ENCODE measurements around the gene ABCA1.

ABCA1 gene

DNA sequence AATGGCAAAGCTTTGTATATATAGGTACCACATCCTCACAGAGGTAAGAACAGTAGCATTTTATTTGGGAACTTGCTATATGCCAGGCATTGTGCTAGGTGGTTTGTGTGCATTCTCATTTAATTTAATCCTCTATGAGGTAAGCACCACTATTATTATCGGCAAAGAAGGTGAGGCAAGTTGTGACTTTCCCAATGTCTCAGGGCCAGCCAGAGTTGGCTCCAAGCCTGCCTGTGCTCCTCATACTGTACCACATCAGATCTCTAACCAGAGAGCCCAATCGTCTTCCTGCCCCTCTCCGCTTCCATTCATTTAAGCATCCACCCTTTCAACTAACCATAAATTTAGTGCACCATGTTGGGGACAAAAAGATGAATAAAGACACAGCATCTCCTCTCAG, 108.9 kb downstream of the ABCA1 start:
- no peak overlapping the region for H3K4me3 ChIP-seq (replicated peaks; ENCODE audit: low read depth, low read length)
- TF ChIP-seq, protein P1, sequence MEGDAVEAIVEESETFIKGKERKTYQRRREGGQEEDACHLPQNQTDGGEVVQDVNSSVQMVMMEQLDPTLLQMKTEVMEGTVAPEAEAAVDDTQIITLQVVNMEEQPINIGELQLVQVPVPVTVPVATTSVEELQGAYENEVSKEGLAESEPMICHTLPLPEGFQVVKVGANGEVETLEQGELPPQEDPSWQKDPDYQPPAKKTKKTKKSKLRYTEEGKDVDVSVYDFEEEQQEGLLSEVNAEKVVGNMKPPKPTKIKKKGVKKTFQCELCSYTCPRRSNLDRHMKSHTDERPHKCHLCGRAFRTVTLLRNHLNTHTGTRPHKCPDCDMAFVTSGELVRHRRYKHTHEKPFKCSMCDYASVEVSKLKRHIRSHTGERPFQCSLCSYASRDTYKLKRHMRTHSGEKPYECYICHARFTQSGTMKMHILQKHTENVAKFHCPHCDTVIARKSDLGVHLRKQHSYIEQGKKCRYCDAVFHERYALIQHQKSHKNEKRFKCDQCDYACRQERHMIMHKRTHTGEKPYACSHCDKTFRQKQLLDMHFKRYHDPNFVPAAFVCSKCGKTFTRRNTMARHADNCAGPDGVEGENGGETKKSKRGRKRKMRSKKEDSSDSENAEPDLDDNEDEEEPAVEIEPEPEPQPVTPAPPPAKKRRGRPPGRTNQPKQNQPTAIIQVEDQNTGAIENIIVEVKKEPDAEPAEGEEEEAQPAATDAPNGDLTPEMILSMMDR (IDR thresholded peaks at IDR 0.05; ENCODE audit: low read length, missing control alignments) = no peak
- DNase-seq (ENCODE audit: low read depth) = no peak

DNA sequence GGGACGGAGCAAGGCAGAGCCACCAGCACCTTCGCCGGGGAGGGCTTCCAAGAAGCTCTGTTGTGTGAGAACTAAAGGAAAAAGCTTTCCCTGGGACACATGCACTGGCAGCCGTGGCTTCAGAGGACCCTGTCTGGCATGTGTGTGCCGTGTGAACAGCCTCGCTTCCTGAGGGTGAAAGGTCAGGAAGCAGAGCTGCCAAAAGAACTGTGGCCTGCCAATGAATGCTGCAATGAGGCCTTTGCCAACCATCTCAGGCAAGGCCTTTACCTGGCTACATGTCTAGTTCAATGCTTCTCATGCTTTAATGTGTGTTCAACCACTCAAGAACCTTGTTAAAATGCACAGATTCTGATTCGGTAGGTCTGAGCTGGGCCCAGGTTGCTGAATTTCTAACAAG, 110.5 kb downstream of the ABCA1 start:
- TF ChIP-seq, protein P1 (IDR thresholded peaks at IDR 0.05; ENCODE audit: low read length, missing control alignments) = no peak
- H3K4me3 ChIP-seq (replicated peaks; ENCODE audit: low read depth, low read length) = no peak overlapping the region
- no peak for DNase-seq (ENCODE audit: low read depth)

DNA sequence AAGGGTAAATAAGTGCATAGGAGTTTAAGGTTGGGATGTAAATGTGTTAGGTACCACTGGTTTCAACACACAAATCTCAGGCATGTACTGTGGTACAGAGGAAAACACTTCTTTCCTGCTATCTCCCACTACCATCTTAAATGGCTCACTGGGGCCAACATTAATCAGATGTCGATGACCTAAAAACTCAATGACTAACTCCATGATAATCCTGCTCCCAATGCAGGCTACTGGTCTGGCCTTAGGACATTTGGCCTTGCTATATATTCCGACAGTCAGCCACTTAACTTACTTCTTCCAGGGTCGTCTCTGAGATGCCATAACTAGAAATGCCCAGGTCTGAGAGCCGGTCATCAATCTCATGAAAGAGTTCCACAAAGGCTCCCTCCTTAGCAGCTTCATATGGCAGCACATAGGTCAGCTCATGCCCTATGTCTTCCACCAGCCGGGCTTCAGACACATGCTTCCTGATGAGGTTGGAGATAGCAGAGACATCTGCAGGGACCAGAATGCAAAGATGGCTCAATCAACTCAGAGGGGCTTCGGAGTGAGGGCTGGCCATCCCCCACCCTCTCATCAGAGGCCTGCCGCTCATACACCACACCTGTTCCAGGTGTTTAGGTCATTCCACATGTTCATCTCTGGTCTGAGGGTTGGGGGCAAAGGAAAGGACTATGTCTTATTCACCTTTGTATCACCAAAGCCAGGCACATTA, 111.9 kb downstream of the ABCA1 start:
- no peak for DNase-seq (ENCODE audit: low read depth)
- TF ChIP-seq, protein P1 (IDR thresholded peaks at IDR 0.05; ENCODE audit: low read length, missing control alignments) = no peak

DNA sequence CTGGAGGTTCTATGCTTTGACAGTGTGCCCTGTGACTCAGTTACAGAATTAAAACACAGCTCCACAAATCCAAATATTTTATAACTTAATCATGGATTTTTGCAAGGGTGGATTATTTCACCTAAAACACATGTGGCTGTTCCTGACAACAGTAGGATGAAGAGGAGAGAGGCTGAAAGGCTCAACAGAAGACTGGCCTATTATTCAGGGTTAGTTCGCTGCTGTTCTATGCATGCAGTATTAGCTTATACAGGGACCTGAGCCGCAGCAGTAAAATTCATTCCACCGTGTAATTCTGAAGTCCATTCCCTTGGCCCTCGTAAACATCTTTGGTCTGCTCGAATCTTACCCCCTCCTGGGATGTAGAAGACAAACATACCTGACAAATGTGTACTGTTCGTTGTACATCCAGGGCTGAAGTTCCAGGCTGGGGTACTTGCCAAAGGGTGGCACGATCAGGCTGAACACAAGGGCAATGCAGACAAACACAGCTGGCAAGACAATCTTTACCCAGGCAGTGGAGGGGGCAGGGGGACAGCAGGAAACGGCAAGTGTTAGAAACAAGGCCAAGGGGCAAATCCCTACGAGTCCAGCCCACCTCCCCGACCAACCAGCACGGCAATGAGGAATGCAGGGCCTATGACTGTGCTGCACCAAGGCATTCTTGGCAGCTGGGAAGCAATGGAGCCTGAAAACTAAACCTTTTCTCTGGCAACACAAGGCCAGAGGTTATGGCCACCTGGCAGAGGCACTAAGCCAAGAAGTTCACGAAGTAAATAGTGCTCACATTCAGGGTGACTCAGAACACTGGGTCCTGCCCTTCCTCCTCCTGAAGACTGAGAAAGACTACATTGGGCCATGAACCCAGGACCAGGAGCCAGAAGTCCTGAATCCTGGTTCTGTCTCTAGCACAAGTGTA, 117.3 kb downstream of the ABCA1 start:
- TF ChIP-seq, protein P1 (IDR thresholded peaks at IDR 0.05; ENCODE audit: low read length, missing control alignments) = no peak
- no peak overlapping the region for H3K4me3 ChIP-seq (replicated peaks; ENCODE audit: low read depth, low read length)
- peak; percentile 11 for DNase-seq (ENCODE audit: low read depth)

More for the DNA sequence above, 111.9 kb downstream of the ABCA1 start:
- H3K4me3 ChIP-seq (replicated peaks; ENCODE audit: low read depth, low read length) = no peak overlapping the region

DNA sequence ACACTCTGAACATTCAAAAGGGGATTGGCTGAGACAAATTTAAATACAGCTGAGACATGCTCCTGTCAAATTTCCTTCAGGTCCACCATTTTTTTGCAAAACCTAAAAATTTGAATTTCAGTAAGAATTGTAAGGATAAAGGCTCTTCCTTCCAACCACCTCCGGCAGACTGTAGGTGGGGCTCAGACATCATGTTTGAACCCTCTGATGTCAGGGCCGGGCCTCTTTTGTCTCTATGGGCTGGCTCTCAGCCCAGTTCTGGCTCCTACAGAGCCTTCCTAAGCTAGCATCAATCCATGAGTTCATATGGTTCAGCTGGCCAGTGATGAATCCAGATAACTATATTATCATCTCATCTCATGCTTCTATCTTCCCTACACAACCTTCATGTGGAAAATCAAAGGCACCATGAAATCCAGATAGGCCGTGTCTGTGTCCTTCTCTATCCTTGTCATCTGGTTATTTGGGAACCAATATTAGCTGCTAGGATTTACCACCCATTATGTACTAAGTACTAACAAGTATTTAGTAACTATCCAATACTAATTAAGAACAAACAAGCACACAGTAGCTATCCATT, 119.8 kb downstream of the ABCA1 start:
- TF ChIP-seq, protein P1 (IDR thresholded peaks at IDR 0.05; ENCODE audit: low read length, missing control alignments) = peak; percentile 34

DNA sequence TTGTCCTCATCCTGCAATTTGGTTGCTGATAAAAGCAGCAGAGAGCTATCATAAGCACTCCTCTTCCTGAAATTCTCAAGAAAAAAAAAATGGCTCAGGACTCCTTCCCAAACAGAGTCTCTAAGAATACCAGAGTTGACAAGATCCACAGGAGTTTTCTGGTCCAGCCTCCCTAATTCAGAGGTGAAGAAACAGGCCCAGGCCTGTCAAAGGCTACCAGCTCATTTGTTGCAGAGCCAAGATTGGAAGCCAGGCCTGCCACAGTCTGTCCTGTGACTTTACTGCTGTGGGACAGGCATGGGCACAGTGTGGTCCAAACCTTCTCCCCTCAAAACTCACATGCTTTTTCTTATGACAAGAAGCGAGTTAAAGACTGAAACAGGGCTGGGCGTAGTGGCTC, 122.5 kb downstream of the ABCA1 start:
- TF ChIP-seq, protein P1 (IDR thresholded peaks at IDR 0.05; ENCODE audit: low read length, missing control alignments) = no peak
- no peak overlapping the region for H3K4me3 ChIP-seq (replicated peaks; ENCODE audit: low read depth, low read length)
- DNase-seq (ENCODE audit: low read depth) = no peak

More for the DNA sequence above, 119.8 kb downstream of the ABCA1 start:
- no peak overlapping the region for H3K4me3 ChIP-seq (replicated peaks; ENCODE audit: low read depth, low read length)
- DNase-seq (ENCODE audit: low read depth) = peak; percentile 64

Data from fibroblast of pulmonary artery (primary cell).